Loucy (cell line): ENCODE measurements around the gene VAT1L.

ENCODE experiments used
- H2AFZ ChIP-seq: fragments of 200-600 bp; sonication (generic); 2 replicates; pipeline ENCODE4 v1.6.0; 2016; ENCODE audit warnings: antibody characterized with exemption, mild to moderate bottlenecking, low read length, moderate library complexity
- H3F3A ChIP-seq: fragments of 200-600 bp; 2 replicates; pipeline ENCODE4 v1.6.0; 2016; ENCODE audit warnings: antibody characterized with exemption, low read depth, mild to moderate bottlenecking
- H3K27me3 ChIP-seq: fragments of 200-600 bp; sonication (generic); 2 replicates; pipeline ENCODE4 v1.6.1; 2014; ENCODE audit warnings: low read length, mild to moderate bottlenecking; ENCODE audit not compliant: insufficient read depth, poor library complexity, severe bottlenecking
- H3K36me3 ChIP-seq: fragments of 200-600 bp; sonication (generic); 2 replicates; pipeline ENCODE4 v1.6.1; 2016; ENCODE audit warnings: low read length; ENCODE audit not compliant: insufficient read depth
- H3K4me1 ChIP-seq: fragments of 200-600 bp; sonication (generic); 2 replicates; pipeline ENCODE4 v1.5.1; 2014; ENCODE audit warnings: low read length, mild to moderate bottlenecking; ENCODE audit not compliant: insufficient read depth, poor library complexity, severe bottlenecking
- H3K4me2 ChIP-seq: fragments of 200-600 bp; sonication (generic); 2 replicates; pipeline ENCODE4 v1.6.0; 2014; ENCODE audit warnings: antibody characterized with exemption, low read length, low read depth, mild to moderate bottlenecking; ENCODE audit not compliant: poor library complexity, severe bottlenecking
- H3K4me3 ChIP-seq: fragments of 200-600 bp; sonication (generic); 2 replicates; pipeline ENCODE4 v1.5.1; 2014; ENCODE audit warnings: low read length, mild to moderate bottlenecking, mixed read lengths; ENCODE audit not compliant: poor library complexity, severe bottlenecking
- H3K79me2 ChIP-seq: fragments of 200-600 bp; sonication (generic); 2 replicates; pipeline ENCODE4 v1.6.1; 2014; ENCODE audit warnings: low read length; ENCODE audit not compliant: insufficient read depth
- H3K9ac ChIP-seq: fragments of 200-600 bp; sonication (generic); 2 replicates; pipeline ENCODE4 v1.6.0; 2014; ENCODE audit warnings: mild to moderate bottlenecking, low read depth, low read length, moderate library complexity; ENCODE audit not compliant: poor library complexity, severe bottlenecking
- H3K9me2 ChIP-seq: fragments of 200-600 bp; sonication (generic); replicated peaks from 2 replicates; pipeline ENCODE4 v1.6.1; 2016; ENCODE audit warnings: low read depth, low read length, mixed read lengths
- H3K9me3 ChIP-seq: fragments of 200-600 bp; sonication (generic); 2 replicates; pipeline ENCODE4 v1.6.1; 2014; ENCODE audit warnings: mild to moderate bottlenecking, antibody characterized with exemption, low read length, low read depth; ENCODE audit not compliant: insufficient read depth
- H4K20me1 ChIP-seq: fragments of 200-600 bp; sonication (generic); 2 replicates; pipeline ENCODE4 v1.6.0; 2014; ENCODE audit warnings: antibody characterized with exemption, low read length, mild to moderate bottlenecking; ENCODE audit not compliant: insufficient read depth, poor library complexity, severe bottlenecking
- EZH2phosphoT487 ChIP-seq: fragments of 200-600 bp; IDR thresholded peaks from 2 replicates; pipeline ENCODE4 v1.6.1; 2018; ENCODE audit warnings: antibody characterized with exemption, mild to moderate bottlenecking, moderate library complexity, borderline replicate concordance
- TF ChIP-seq, protein P1 (sequence below): fragments of 200-600 bp; sonication (generic); conservative IDR thresholded peaks from 2 replicates; pipeline ENCODE4 v1.5.1; 2014; ENCODE audit warnings: mild to moderate bottlenecking, antibody characterized with exemption, low read length

The VAT1L gene

DNA sequence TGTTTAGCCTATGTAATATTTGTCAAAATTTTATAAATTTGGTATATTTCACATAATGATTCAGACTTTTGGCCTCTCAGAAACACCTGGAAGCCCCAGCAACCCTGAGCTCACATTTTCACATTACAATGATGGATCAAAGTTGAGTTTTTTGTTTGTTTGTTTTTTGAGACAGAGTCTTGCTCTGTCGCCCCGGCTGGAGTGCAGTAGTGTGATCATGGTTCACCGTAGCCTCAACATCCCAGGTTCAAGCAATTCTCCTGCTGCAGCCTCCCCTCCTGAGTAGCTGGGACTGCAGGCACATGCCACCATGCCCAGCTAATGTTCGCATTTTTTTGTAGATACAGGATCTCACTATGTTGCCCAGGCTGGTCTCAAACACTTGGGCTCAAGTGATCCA, 10.6 kb upstream of the VAT1L start:
- H3K9me3 ChIP-seq: no peaks in the 10 kb centered on the region
- no peaks in the 10 kb centered on the region for H3K36me3 ChIP-seq
- no peak for TF ChIP-seq EZH2phosphoT487
- TF ChIP-seq, protein P1, sequence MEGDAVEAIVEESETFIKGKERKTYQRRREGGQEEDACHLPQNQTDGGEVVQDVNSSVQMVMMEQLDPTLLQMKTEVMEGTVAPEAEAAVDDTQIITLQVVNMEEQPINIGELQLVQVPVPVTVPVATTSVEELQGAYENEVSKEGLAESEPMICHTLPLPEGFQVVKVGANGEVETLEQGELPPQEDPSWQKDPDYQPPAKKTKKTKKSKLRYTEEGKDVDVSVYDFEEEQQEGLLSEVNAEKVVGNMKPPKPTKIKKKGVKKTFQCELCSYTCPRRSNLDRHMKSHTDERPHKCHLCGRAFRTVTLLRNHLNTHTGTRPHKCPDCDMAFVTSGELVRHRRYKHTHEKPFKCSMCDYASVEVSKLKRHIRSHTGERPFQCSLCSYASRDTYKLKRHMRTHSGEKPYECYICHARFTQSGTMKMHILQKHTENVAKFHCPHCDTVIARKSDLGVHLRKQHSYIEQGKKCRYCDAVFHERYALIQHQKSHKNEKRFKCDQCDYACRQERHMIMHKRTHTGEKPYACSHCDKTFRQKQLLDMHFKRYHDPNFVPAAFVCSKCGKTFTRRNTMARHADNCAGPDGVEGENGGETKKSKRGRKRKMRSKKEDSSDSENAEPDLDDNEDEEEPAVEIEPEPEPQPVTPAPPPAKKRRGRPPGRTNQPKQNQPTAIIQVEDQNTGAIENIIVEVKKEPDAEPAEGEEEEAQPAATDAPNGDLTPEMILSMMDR: no peak
- H3K9me2 ChIP-seq: no peaks in the 10 kb centered on the region
- no peak overlapping the region for H3K4me2 ChIP-seq
- no peak overlapping the region for H3K4me3 ChIP-seq
- H3K79me2 ChIP-seq: no peaks in the 10 kb centered on the region
- H3F3A ChIP-seq: no peaks in the 10 kb centered on the region
- no peak overlapping the region for H2AFZ ChIP-seq
- H4K20me1 ChIP-seq: no peaks in the 10 kb centered on the region
- no peaks in the 10 kb centered on the region for H3K4me1 ChIP-seq
- no peaks in the 10 kb centered on the region for H3K27me3 ChIP-seq
- no peak overlapping the region for H3K9ac ChIP-seq

DNA sequence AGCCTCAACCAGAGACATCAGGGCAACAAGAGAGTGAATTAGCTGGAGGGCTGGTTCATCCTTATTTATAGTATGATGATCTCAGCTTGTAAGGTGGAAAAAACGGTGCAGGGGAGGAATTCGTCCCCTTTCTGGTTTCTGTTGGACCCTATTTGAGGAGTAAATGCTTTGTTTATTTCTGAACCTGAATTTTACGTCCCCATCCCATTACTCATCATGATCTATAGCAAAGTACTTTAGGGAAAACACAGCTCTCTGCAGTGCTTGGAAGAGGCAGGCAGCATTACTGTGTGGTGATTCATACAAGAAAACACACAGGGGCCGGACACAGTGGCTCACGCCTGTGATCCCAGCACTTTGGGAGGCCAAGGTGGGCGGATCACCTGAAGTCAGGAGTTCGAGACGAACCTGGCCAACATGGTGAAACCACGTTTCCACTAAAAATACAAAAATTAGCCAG, 8.0 kb upstream of the VAT1L start:
- H3K27me3 ChIP-seq: no peaks in the 10 kb centered on the region
- no peak overlapping the region for H2AFZ ChIP-seq
- H3K79me2 ChIP-seq: no peaks in the 10 kb centered on the region
- H3K9ac ChIP-seq: no peak overlapping the region
- no peak overlapping the region for H3K4me3 ChIP-seq
- H4K20me1 ChIP-seq: no peaks in the 10 kb centered on the region
- no peaks in the 10 kb centered on the region for H3K9me2 ChIP-seq
- no peak overlapping the region for H3K4me2 ChIP-seq
- H3K4me1 ChIP-seq: no peaks in the 10 kb centered on the region
- no peak for TF ChIP-seq EZH2phosphoT487
- TF ChIP-seq, protein P1: no peak
- H3K9me3 ChIP-seq: no peaks in the 10 kb centered on the region
- H3F3A ChIP-seq: no peaks in the 10 kb centered on the region
- H3K36me3 ChIP-seq: no peaks in the 10 kb centered on the region

DNA sequence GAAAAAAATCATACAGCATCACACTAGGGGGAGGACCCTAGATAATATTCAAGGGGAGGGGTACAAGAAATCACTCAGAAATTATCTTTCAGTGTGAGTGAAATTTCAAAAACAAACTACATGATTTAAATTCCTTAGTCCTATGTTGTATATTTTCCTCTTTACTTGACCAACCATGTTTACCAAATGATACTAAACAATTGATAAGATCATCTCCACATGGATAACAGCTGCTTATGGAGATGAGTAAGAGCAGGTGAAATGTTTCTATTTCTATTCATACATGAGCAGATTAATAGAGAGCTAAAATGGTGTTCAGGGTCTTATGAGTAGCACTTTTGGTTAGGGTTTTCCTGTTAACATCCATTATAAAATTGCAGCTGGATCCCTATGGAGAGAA, 7.3 kb upstream of the VAT1L start:
- Histone ChIP-seq H2AFZ (no peak overlapping the region), H3K4me2 (no peak overlapping the region), H3K27me3 (no peaks in the 10 kb centered on the region)

More for the DNA sequence above, 7.3 kb upstream of the VAT1L start:
- TF ChIP-seq, protein P1: no peak
- no peak for TF ChIP-seq EZH2phosphoT487
- no peaks in the 10 kb centered on the region for H3K9me2 ChIP-seq
- no peaks in the 10 kb centered on the region for H3F3A ChIP-seq
- no peak overlapping the region for H3K4me3 ChIP-seq
- no peaks in the 10 kb centered on the region for H3K79me2 ChIP-seq
- H4K20me1 ChIP-seq: no peaks in the 10 kb centered on the region
- no peaks in the 10 kb centered on the region for H3K36me3 ChIP-seq
- H3K9ac ChIP-seq: no peak overlapping the region
- no peaks in the 10 kb centered on the region for H3K4me1 ChIP-seq
- no peaks in the 10 kb centered on the region for H3K9me3 ChIP-seq
